GM23338 (cell line): Measurements from ENCODE around the gene DAAM2. TPM values are rescaled to one million over a fixed set of nuclear protein-coding genes. Genes with fewer than 3 reads are reported as not detected.

Experiments
- ATAC-seq: fragments of 200-7000 bp; cut with Tn5 transposase; 3 replicates; pipeline ENCODE4 v1.9.1; 2020
- DNase-seq: peaks from one replicate; pipeline ENCODE4 v3.0.0-alpha.2; 2015; ENCODE audit warnings: low spot score
- H2AFZ ChIP-seq: fragments of 200-600 bp; sonication (generic); 2 replicates; pipeline ENCODE4 v1.8.0; 2016; ENCODE audit warnings: antibody characterized with exemption, mild to moderate bottlenecking, moderate library complexity
- H3F3A ChIP-seq: fragments of 200-600 bp; sonication (generic); replicated peaks from 2 replicates; pipeline ENCODE4 v1.8.0; 2017; ENCODE audit warnings: antibody characterized with exemption, mixed run types, low read depth
- H3K27ac ChIP-seq: fragments of 200-600 bp; sonication (generic); 2 replicates; pipeline ENCODE4 v1.6.1; 2016; ENCODE audit warnings: low read depth
- H3K27me3 ChIP-seq: fragments of 200-600 bp; sonication (generic); 2 replicates; pipeline ENCODE4 v1.8.0; 2016; ENCODE audit warnings: mild to moderate bottlenecking, mixed run types, moderate library complexity; ENCODE audit not compliant: insufficient read depth
- H3K36me3 ChIP-seq: fragments of 200-600 bp; sonication (generic); 2 replicates; pipeline ENCODE4 v1.8.0; 2016; ENCODE audit warnings: mild to moderate bottlenecking; ENCODE audit not compliant: insufficient read depth
- H3K4me1 ChIP-seq: fragments of 200-600 bp; sonication (generic); 2 replicates; pipeline ENCODE4 v1.8.0; 2016; ENCODE audit warnings: mild to moderate bottlenecking, moderate library complexity; ENCODE audit not compliant: insufficient read depth
- H3K4me2 ChIP-seq: fragments of 200-600 bp; sonication (generic); 2 replicates; pipeline ENCODE4 v1.7.1; 2017; ENCODE audit warnings: mixed run types
- H3K4me3 ChIP-seq: fragments of 200-600 bp; sonication (generic); 2 replicates; pipeline ENCODE4 v1.6.1; 2016; ENCODE audit warnings: mixed run types
- H3K79me2 ChIP-seq: fragments of 200-600 bp; sonication (generic); replicated peaks from 2 replicates; pipeline ENCODE4 v1.8.0; 2017; ENCODE audit warnings: mild to moderate bottlenecking; ENCODE audit not compliant: insufficient read depth
- H3K9me2 ChIP-seq: fragments of 200-600 bp; sonication (generic); 2 replicates; pipeline ENCODE4 v1.8.0; 2017; ENCODE audit not compliant: insufficient read depth
- H4K20me1 ChIP-seq: fragments of 200-600 bp; sonication (generic); replicated peaks from 2 replicates; pipeline ENCODE4 v1.8.0; 2017; ENCODE audit warnings: mild to moderate bottlenecking; ENCODE audit not compliant: insufficient read depth
- H3K27ac Mint-ChIP-seq: 2 replicates; pipeline ENCODE4 v1.8.0; 2020; ENCODE audit warnings: inconsistent platforms, mild to moderate bottlenecking, moderate library complexity, mixed read lengths
- H3K27me3 Mint-ChIP-seq: 3 replicates; pipeline ENCODE4 v1.8.0; 2022; ENCODE audit warnings: low read depth, mild to moderate bottlenecking, moderate library complexity, mixed read lengths, inconsistent platforms; ENCODE audit not compliant: insufficient read depth, poor library complexity
- H3K36me3 Mint-ChIP-seq: 3 replicates; pipeline ENCODE4 v1.8.0; 2021; ENCODE audit warnings: low read depth, mild to moderate bottlenecking, inconsistent platforms, moderate library complexity, mixed read lengths
- H3K4me1 Mint-ChIP-seq: 3 replicates; pipeline ENCODE4 v1.8.0; 2020; ENCODE audit warnings: mild to moderate bottlenecking, inconsistent platforms, mixed read lengths
- H3K4me3 Mint-ChIP-seq: 3 replicates; pipeline ENCODE4 v1.8.0; 2021; ENCODE audit warnings: moderate library complexity, mild to moderate bottlenecking, inconsistent platforms, mixed read lengths
- H3K9me3 Mint-ChIP-seq: 3 replicates; pipeline ENCODE4 v1.8.0; 2020; ENCODE audit warnings: moderate library complexity, mild to moderate bottlenecking, inconsistent platforms, mixed read lengths
- CREB1 ChIP-seq: fragments of 250-450 bp; sonication (Bioruptor Pico); IDR thresholded peaks from 2 replicates; pipeline ENCODE4 v1.5.0; 2020; ENCODE audit warnings: low read depth, mild to moderate bottlenecking, moderate library complexity
- ETS1 ChIP-seq: IDR thresholded peaks from 2 replicates; pipeline ENCODE4 v1.6.1; 2016; ENCODE audit warnings: antibody characterized with exemption
- EZH2 ChIP-seq: fragments of 200-600 bp; sonication (generic); IDR thresholded peaks from one replicate; pipeline ENCODE4 v1.8.0; 2017; ENCODE audit warnings: antibody characterized with exemption, mild to moderate bottlenecking, low read depth; ENCODE audit not compliant: unreplicated experiment
- EZH2phosphoT487 ChIP-seq: fragments of 200-600 bp; sonication (generic); IDR thresholded peaks from one replicate; pipeline ENCODE4 v1.8.1; 2018; ENCODE audit warnings: antibody characterized with exemption; ENCODE audit not compliant: unreplicated experiment
- JUNB ChIP-seq: IDR thresholded peaks from one replicate; pipeline ENCODE4 v1.6.1; 2016; ENCODE audit warnings: antibody characterized with exemption; ENCODE audit not compliant: unreplicated experiment
- NANOG ChIP-seq: IDR thresholded peaks from 2 replicates; pipeline ENCODE4 v1.6.1; 2016; ENCODE audit warnings: antibody characterized with exemption, borderline replicate concordance
- POLR2AphosphoS5 ChIP-seq: IDR thresholded peaks from 2 replicates; pipeline ENCODE4 v1.6.1; 2016; ENCODE audit warnings: antibody characterized with exemption, low read depth
- REST ChIP-seq: IDR thresholded peaks from one replicate; pipeline ENCODE4 v1.6.1; 2018; ENCODE audit warnings: antibody characterized with exemption; ENCODE audit not compliant: unreplicated experiment
- STAT1 ChIP-seq: IDR thresholded peaks from one replicate; pipeline ENCODE4 v1.6.1; 2016; ENCODE audit warnings: antibody characterized with exemption; ENCODE audit not compliant: unreplicated experiment
- ZNF331 ChIP-seq: fragments of 250-450 bp; sonication (Bioruptor Pico); IDR thresholded peaks from 2 replicates; pipeline ENCODE4 v1.5.0; 2020; ENCODE audit warnings: low read depth, mild to moderate bottlenecking, moderate library complexity
- polyA plus RNA-seq: library from polyadenylated mRNA; unstranded; fragments of >200 nt; fragmentation: Nextera tagmentation; extraction: Ambion mirVana; gene quantifications from 2 replicates; pipeline ENCODE4 v1.2.1, GENCODE V29; 2016
- total RNA-seq: library from RNA; depleted of rRNA; stranded (reverse); fragments of >200 nt; shearing (Covaris generic); gene quantifications from 2 replicates; pipeline ENCODE4 v1.2.3, GENCODE V29; 2014
- TF ChIP-seq, protein P1 (sequence below), 2 experiments: fragments of 200-600 bp in 1 of 2; sonication (generic) in 1 of 2; conservative IDR thresholded peaks; 2 replicates each; pipeline versions ENCODE4 v1.5.1 to v1.6.1; 2016 to 2017; ENCODE audit warnings: antibody characterized with exemption in 2 of 2, low read depth in 2 of 2, mild to moderate bottlenecking in 2 of 2, moderate library complexity in 1 of 2

DAAM2 gene
- total and polyA plus RNA-seq, 2 experiments from 2014 or later, result 1.4 to 4.9 TPM

DNA sequence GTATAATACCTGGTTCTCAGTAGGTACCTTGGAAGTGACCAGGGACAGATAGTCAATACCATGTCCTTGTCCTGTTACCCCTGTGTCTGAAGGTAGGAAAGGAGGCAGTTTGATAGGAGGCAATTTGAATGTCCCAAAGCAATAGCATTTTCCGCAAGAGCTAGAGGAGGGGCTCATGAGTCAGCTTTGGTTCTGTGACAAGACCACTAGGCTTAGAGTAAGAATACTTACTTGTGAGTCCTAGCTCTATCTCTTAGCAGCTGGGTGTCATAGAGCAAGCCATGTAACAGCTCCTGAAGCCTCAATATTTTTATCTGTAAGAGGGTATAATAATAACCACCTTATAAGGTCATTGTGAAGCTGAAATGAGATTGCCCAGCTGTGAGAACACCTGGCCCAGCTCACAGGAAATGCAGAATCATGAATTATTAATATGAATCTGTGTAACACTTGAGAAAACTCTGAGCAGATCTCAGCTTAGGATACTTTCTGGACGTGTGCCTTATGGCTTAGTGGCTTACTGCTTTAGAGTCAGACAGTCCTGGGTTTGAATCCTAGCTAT, 58.6 kb downstream of the DAAM2 start (continued):
- TF ChIP-seq REST (no peak), JUNB (no peak), ZNF331 (CRISPR knock-in tag) (no peak), EZH2 (no peak), CREB1 (CRISPR knock-in tag) (no peak)
- TF ChIP-seq, protein P1, sequence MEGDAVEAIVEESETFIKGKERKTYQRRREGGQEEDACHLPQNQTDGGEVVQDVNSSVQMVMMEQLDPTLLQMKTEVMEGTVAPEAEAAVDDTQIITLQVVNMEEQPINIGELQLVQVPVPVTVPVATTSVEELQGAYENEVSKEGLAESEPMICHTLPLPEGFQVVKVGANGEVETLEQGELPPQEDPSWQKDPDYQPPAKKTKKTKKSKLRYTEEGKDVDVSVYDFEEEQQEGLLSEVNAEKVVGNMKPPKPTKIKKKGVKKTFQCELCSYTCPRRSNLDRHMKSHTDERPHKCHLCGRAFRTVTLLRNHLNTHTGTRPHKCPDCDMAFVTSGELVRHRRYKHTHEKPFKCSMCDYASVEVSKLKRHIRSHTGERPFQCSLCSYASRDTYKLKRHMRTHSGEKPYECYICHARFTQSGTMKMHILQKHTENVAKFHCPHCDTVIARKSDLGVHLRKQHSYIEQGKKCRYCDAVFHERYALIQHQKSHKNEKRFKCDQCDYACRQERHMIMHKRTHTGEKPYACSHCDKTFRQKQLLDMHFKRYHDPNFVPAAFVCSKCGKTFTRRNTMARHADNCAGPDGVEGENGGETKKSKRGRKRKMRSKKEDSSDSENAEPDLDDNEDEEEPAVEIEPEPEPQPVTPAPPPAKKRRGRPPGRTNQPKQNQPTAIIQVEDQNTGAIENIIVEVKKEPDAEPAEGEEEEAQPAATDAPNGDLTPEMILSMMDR (conservative IDR thresholded peaks at IDR 0.05; ENCODE audit: low read depth in 2 of 2), result no peak

DNA sequence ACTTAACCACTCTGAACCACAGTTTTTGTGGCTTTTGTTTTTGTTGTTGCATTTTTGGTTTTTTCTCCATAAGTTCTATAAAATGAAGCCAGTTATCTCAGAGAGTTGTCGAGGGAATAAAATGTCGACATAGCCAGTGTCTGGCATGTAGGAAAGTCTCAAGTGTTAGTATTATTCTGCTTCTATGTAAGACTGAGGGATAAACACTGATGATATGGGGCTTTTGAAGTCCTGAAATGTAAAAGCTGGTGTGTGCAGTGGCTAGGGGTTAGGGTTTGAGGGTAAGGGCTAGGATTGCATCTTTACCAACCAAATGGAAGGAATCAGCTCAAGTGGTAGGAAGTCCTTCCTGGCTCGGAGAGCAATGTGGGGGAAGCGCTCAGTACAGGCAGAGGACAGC, 59.2 kb downstream of the DAAM2 start:
- Mint-ChIP-seq H3K4me3 (no peak overlapping the region), H3K4me1 (peaks cover 11% of the 10 kb centered on the region), H3K27me3 (peaks cover 5% of the 10 kb centered on the region), H3K36me3 (no peaks in the 10 kb centered on the region), H3K27ac (no peak overlapping the region), H3K9me3 (no peaks in the 10 kb centered on the region)
- ATAC-seq (no peak), DNase-seq (no peak)
- no peaks in the 10 kb centered on the region for H3K27me3 ChIP-seq
- H2AFZ ChIP-seq, result no peak overlapping the region
- H3K36me3 ChIP-seq, result no peaks in the 10 kb centered on the region
- no peaks in the 10 kb centered on the region for H3F3A ChIP-seq
- H3K27ac ChIP-seq, result no peak overlapping the region
- H3K79me2 ChIP-seq, result no peaks in the 10 kb centered on the region
- no peaks in the 10 kb centered on the region; the same call in 1 of the 2 replicates for H4K20me1 ChIP-seq
- no peak overlapping the region for H3K4me3 ChIP-seq
- H3K9me2 ChIP-seq, result peaks cover 10% of the 10 kb centered on the region; the same call in 1 of the 2 replicates
- no peak overlapping the region for H3K4me2 ChIP-seq
- H3K4me1 ChIP-seq, result no peaks in the 10 kb centered on the region
- TF ChIP-seq CREB1 (CRISPR knock-in tag) (no peak), ETS1 (no peak), EZH2phosphoT487 (no peak), POLR2AphosphoS5 (no peak), NANOG (no peak), STAT1 (no peak), EZH2 (no peak), ZNF331 (CRISPR knock-in tag) (no peak), REST (no peak), JUNB (no peak)
- TF ChIP-seq, protein P1 (conservative IDR thresholded peaks at IDR 0.05; ENCODE audit: low read depth in 2 of 2), result no peak
